HG03432 (cell line): ENCODE measurements around the gene PRRT3.
"Not testable (repeated sequence)": the region's sequence is repeated elsewhere in the genome, so short reads cannot be mapped to it uniquely, and the experiment has no call there.

Experiments
- ATAC-seq: cut with Tn5 transposase; IDR thresholded peaks from one replicate; pipeline ENCODE4 v1.9.1; 2021; ENCODE audit warnings: mild to moderate bottlenecking, moderate library complexity; ENCODE audit not compliant: unreplicated experiment

Gene PRRT3

DNA sequence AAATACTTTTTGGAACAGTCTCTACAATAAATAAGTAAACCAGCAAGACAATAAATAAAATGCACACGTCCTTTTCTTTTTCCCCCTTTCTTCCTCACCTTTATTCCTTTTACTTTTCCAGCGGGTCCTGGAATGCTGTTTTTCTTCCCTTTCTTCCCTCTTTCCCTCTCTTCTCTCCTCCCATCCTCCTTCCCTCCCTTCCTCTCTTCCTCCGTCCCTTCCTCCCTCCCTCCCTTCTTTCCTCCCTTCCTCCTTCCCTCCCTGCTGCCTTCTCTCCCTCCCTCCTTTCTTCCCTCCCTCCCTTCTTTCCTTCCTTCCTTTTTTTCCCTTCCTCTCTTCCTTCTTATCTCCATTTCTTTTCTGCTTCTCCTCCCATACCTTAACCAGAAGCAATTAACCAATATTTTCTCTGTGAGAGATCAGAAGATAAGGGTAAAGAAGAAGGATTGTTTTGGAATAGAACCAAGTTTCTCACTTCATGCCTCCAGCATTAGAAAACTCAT is 52.9 kb downstream of the PRRT3 start:
- no peak for ATAC-seq

- ATAC-seq: no peak
These were observed 53.6 kb downstream of the PRRT3 start for GRCh38 chr3:9898467-9899241.

DNA sequence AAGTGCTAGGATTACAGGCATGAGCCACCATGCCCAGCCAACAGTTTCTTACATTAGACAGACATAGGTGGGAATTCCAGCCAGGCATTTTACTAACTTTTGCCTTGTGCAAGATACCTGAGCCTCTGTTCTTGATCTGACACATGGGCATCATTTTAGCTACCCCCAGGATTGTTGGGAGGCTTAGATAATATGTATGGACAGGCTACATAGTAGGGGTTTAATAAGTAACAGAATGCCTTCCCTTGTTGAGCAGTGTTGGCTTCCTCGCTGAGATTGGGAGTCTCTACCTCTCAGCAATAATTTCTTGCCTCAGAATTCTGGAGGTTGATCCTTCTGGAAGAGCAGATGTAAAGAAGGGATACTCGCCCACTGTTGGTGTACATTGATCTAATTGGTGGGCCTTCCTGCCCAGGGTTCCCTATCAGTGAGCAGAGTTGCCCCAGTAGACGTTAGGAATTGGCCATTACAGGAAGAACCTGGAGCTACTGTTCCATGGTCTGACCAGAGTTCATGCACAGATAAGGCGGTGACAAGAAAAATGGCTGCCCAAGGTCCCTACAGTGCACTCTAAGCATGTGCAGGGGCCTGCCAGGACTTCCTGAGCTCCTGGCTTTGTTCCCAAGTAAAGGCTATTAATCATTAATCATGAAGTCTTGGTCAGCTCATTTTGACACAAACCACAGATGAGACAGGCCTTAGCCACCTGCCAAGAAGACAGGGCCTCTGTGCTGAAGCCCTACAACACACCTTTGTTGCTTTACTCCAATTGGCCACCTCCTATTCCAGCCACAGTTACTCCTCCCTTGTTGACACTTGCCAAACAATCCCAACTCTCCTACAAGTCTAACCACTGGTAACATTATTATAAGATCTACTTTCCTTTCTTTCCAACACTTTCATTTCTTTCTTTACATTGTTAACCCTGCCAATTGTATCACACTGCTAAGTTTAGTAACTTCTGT is 54.5 kb downstream of the PRRT3 start:
- ATAC-seq: peak; percentile 63

GRCh38 chr3:9896755-9897407 is 55.3 kb downstream of the PRRT3 start:
- ATAC-seq: not testable (repeated sequence)

GRCh38 chr3:9895715-9896114 is 56.5 kb downstream of the PRRT3 start:
- not testable (repeated sequence) for ATAC-seq
